Peyer's patch (tissue), 4 donors: ENCODE results near the gene BCAN. TPM values are rescaled to one million over a fixed set of nuclear protein-coding genes. Genes with fewer than 3 reads are reported as not detected.

ENCODE experiments used
- DNase-seq, 3 donors: peaks; one replicate each; pipeline ENCODE4 v3.0.0-alpha.2; 2017 to 2019
- H3K27ac ChIP-seq, 4 donors: fragments of 200-600 bp; sonication (generic); one replicate each; pipeline ENCODE4 v1.5.1; 2016 to 2019
- H3K27me3 ChIP-seq, 2 donors: fragments of 200-600 bp; sonication (generic); one replicate each; pipeline ENCODE4 v1.5.1; 2019
- H3K36me3 ChIP-seq, 3 donors: fragments of 200-600 bp; sonication (generic); one replicate each; pipeline ENCODE4 v1.5.1; 2016 to 2019
- H3K4me1 ChIP-seq, 4 donors: fragments of 200-600 bp; sonication (generic); one replicate each; pipeline ENCODE4 v1.5.1; 2016 to 2019
- H3K4me3 ChIP-seq, 4 donors: fragments of 200-600 bp; sonication (generic); 1 replicate in 3 of 4; 2 replicates in 1 of 4; pipeline ENCODE4 v1.5.1; 2016 to 2019; ENCODE audit warnings: mild to moderate bottlenecking in 1 of 4
- H3K9me3 ChIP-seq, 4 donors: fragments of 200-600 bp; sonication (generic); one replicate each; pipeline ENCODE4 v1.5.1; 2016 to 2019; ENCODE audit warnings: mild to moderate bottlenecking in 1 of 4
- POLR2A ChIP-seq, 2 donors: fragments of 450-650 bp; IDR thresholded peaks; one replicate each; pipeline ENCODE4 v1.5.1; 2017; ENCODE audit warnings: antibody characterized with exemption in 2 of 2, mild to moderate bottlenecking in 2 of 2, moderate library complexity in 2 of 2
- total RNA-seq, 4 donors: library from RNA; depleted of rRNA; stranded (reverse); fragments of >200 nt; gene quantifications; one replicate each; pipeline ENCODE4 v1.1.0, GENCODE V29; 2016
- TF ChIP-seq, protein P1 (sequence below), 6 experiments: fragments of 450-650 bp in 4 of 6; fragments of 200-600 bp in 2 of 6; sonication (generic) in 1 of 6; IDR thresholded peaks; one replicate each; pipeline ENCODE4 v1.5.1; 2017 to 2019; ENCODE audit warnings: antibody characterized with exemption in 6 of 6, mild to moderate bottlenecking in 3 of 6, moderate library complexity in 1 of 6

The BCAN gene
- total RNA-seq, 4 donors from 2014 or later: 0.28 to 1.3 TPM; not detected in 2

DNA sequence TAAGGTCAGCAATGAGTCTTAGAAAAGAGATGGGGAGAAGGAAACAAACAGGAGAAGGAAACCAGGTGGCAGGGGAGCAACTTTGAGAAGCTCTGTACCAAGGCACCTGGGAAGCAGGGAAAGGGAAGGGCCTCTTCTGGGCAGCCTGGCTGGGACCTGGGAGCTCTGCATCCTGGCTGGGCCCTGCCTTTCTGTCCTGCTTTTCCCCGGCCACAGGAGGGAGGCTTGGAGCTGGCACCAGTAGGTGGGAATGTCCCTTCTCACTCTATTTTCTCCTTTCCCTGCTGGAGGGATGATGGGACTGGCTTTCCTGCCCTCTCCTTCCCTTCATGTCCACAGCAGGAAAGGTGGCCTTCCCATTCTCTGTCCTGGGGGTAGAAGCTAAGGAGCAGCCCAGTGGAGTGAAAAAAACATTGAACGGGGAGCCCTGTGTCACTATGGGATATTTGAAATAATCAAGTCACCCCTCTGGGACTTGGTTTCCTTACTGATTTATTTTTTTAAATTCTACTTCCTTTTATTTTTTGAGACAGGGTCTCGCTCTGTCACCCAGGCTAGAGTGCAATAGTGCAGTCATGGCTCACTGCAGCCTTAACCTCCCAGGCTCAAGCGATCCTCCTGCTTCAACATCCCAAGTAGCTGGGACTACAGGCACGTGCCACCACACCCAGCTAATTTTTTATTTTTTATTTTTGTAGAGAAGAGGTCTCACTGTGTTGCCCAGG lies 40.4 kb downstream of the BCAN start:
- H3K27me3 ChIP-seq: peaks cover 0 to under 1% of the 10 kb centered on the region in 2 donors
- H3K9me3 ChIP-seq: no peaks in the 10 kb centered on the region
- DNase-seq: no peak
- no peaks in the 10 kb centered on the region for H3K36me3 ChIP-seq
- H3K4me1 ChIP-seq: peaks cover 0 to 7% (median 2%) of the 10 kb centered on the region in 4 donors
- TF ChIP-seq POLR2A (IDR thresholded peaks at IDR 0.05): no peak
- TF ChIP-seq, protein P1, sequence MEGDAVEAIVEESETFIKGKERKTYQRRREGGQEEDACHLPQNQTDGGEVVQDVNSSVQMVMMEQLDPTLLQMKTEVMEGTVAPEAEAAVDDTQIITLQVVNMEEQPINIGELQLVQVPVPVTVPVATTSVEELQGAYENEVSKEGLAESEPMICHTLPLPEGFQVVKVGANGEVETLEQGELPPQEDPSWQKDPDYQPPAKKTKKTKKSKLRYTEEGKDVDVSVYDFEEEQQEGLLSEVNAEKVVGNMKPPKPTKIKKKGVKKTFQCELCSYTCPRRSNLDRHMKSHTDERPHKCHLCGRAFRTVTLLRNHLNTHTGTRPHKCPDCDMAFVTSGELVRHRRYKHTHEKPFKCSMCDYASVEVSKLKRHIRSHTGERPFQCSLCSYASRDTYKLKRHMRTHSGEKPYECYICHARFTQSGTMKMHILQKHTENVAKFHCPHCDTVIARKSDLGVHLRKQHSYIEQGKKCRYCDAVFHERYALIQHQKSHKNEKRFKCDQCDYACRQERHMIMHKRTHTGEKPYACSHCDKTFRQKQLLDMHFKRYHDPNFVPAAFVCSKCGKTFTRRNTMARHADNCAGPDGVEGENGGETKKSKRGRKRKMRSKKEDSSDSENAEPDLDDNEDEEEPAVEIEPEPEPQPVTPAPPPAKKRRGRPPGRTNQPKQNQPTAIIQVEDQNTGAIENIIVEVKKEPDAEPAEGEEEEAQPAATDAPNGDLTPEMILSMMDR (IDR thresholded peaks at IDR 0.05): no peak
- H3K27ac ChIP-seq: no peak overlapping the region
- H3K4me3 ChIP-seq: no peak overlapping the region

DNA sequence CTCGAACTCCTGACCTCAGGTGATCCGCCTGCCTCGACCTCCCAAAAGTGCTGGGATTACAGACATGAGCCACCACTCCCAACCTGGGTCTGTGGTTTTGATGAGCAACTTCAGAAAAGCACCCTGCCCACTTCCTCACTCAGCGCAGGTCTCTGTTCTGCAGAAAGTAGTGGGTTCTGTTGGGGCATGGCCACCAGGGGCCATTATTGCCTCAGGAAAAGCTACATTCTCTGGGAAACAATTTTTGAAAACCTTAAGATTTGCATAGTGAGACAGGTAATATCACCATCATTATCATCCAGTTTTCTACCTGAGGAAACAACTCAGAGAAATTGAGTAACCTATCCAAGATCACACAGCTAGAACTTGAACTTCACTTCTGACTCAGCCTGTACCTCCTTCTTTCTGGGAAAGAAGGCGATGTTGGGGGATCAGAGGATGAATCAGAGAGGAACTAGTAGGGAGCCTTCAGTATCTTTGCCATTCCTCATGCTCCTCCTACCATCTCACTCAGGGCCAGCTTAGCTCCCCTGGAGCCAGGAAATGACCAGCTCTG lies 42.4 kb downstream of the BCAN start:
- H3K27me3 ChIP-seq: no peaks in the 10 kb centered on the region

DNA sequence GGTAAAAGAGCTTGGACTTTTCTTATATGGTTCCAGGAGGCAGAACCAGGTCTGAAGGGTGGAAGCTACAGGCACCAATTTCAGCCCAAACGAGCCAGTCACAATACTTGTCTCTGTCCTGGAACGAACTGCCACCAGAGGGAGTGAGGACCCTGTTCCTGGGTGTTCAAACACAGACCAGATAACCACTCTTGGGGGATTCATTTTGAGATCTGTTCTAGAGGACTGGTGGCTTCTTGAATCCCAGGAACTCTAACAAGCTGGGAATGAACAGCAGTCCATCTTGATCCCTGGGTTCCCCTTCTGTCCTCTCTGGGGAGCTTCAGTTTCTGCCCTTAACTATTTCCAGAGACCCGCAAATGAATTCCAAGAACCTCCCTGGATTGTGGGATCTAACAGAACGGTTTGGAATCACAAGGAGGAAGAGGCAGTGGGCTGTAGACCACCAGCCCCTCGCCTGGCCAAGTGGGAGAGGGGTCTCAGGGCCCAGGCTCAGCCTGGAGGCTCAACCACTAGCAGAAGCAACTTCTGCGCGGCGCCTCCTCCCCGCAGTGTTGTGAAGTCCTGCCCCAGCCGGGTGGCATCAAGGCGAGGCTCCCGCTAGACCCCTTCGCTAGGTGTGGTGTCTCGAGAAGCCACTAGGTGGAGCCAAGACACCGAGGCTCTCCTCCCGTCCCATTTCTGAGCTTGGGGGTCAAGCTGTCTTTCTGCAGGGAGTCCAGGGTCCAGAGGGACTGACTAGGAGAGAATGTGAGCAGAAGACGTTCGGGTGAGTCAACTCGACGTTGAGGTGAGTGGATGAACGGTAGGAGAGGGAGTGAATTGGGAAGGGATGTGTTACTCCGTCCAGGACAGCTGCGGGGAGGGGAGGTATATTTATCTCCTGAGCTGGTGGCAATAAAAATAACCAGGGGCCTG lies 47.4 kb downstream of the BCAN start:
- no peaks in the 10 kb centered on the region for H3K9me3 ChIP-seq
- H3K36me3 ChIP-seq: no peaks in the 10 kb centered on the region
- H3K27ac ChIP-seq: no peak overlapping the region
- TF ChIP-seq POLR2A (IDR thresholded peaks at IDR 0.05): no peak
- TF ChIP-seq, protein P1 (IDR thresholded peaks at IDR 0.05): peak; percentile 70 to 92 (median 86)
- peak; percentile 74 to 90 (median 77) for DNase-seq
- H3K4me3 ChIP-seq: no peak overlapping the region
- peaks cover 0 to 8% of the 10 kb centered on the region in 2 donors for H3K27me3 ChIP-seq
- H3K4me1 ChIP-seq: peaks cover 0 to 18% (median 1%) of the 10 kb centered on the region in 4 donors

More for the DNA sequence above, 42.4 kb downstream of the BCAN start:
- Histone ChIP-seq H3K36me3 (no peaks in the 10 kb centered on the region), H3K4me1 (peaks cover 0 to 2% (median under 1%) of the 10 kb centered on the region in 4 donors), H3K9me3 (no peaks in the 10 kb centered on the region), H3K4me3 (no peak overlapping the region), H3K27ac (no peak overlapping the region)
- DNase-seq: no peak
- TF ChIP-seq, protein P1 (IDR thresholded peaks at IDR 0.05): no peak
- no peak for TF ChIP-seq POLR2A (IDR thresholded peaks at IDR 0.05)

DNA sequence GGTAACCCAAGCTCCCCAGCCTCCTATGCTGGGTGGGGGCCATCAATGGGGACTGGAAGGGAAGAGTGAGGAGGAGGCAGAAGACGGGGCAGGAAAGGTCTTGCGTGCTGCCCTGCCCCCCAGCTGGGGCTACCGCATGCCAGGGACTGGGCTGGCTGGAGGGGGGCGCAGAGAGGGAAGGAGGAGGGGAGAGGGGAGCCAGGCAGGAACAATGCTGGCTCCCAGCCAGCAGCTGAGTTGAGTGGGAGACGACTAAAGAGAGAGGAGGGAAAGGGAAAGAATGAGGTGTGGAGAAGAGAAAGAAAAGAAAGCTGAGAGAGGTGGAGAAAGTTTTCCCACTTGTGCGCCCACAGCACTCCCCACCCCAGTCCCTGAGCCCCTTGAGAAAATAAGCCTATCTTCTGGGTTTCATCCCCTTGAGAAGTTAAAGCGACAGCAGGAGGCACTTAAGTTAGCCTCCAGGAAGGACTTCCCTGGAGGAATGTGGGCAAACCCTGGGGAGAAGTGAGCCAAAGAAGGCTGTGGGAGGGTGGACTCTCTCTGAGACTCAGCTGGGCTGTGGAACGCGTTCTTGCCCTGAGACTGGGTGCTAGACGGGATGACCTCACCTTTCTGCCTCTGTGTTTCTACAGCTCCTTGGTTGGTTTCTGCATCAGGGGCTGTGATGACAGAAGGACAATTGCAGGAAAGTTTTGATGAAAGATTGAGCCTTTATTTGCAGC lies 48.2 kb downstream of the BCAN start:
- H3K27me3 ChIP-seq: peaks cover 0 to 8% of the 10 kb centered on the region in 2 donors
- no peaks in the 10 kb centered on the region for H3K9me3 ChIP-seq
- no peak overlapping the region for H3K27ac ChIP-seq
- H3K4me3 ChIP-seq: no peak overlapping the region
- H3K4me1 ChIP-seq: peaks cover 0 to 18% (median 1%) of the 10 kb centered on the region in 4 donors
- H3K36me3 ChIP-seq: no peaks in the 10 kb centered on the region
- DNase-seq: no peak
- TF ChIP-seq POLR2A (IDR thresholded peaks at IDR 0.05): no peak
- TF ChIP-seq, protein P1 (IDR thresholded peaks at IDR 0.05): no peak

DNA sequence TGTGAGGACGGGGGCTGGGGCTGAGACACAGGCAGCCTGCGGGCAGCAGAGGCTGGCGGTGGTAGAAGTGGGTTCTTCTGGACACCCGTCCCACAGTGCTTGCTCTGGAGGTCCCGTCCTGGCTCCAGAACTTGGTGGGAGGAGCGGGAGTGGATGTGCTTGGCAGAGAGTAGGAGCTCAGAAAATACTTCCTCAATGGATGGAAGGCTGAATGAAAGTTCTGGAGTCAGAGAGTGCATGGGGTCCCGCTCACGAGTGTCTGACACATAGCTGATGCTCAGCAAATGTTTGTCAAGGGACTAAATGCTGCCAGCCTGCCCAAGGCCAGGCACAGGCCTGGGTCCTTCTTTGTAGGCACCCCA lies 48.7 kb downstream of the BCAN start:
- Histone ChIP-seq H3K9me3 (no peaks in the 10 kb centered on the region), H3K36me3 (no peaks in the 10 kb centered on the region), H3K27ac (no peak overlapping the region), H3K4me1 (peaks cover 0 to 18% (median 1%) of the 10 kb centered on the region in 4 donors), H3K4me3 (no peak overlapping the region), H3K27me3 (peaks cover 0 to 8% of the 10 kb centered on the region in 2 donors)
- TF ChIP-seq POLR2A (IDR thresholded peaks at IDR 0.05): no peak
- TF ChIP-seq, protein P1 (IDR thresholded peaks at IDR 0.05): no peak
- DNase-seq: no peak
